ENCODE results near the gene GPR12.

The GPR12 gene

DNA sequence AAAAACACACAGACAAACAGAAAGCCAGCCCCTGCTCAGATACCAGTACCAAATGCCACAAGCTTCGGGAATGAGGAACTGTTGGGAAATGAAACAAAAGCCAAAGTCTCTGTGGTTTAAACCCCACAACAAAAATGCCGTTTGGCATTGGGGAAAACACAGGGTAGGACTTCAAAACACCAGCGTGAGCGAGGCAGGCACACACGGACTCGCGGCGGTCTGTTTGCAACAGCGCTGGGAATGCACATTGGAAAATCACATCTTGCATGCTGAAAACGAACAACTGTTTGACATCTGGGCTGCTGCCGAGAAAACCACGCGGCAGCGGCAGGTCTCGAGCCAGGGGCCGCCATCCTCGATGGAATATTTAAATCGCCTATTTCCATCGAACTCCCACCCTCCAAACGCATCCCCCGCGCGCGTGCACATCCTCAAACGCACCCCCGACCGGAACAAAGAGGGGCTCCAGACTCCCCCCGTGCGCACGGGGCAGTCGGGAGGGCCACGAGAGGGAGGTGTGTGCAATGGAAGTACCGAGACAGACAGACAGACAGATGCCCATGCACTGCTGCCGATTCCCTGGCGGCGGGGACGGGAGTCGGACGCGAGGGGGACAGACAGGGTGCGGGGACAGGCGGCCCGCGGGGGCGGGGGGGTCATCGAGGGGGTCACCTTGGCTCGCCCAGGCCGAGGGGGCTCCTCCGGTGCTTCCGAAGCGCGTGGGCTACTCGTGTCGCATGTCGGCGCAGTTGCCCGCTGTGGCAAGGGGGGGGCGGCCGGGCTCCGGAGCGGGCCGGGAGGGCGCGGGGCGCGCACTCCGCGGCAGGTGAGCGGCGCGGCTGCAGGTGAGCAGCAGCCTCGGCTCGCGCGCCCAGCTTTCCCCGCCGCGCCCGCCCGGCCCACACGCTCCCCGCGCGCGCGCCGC lies at the start of gene GPR12:
TSS of gene GPR12 (minus strand) at position 880 of the 925 bp plus-strand sequence. CDS start 959 bp downstream, outside the sequence.
- no peak for DNase-seq (ENCODE audit: low read depth in 2 of 2)

GRCh38 chr13:26810095-26810494 lies 49.5 kb upstream of the GPR12 start:
- no peak for DNase-seq (ENCODE audit: low read depth in 2 of 2)

DNA sequence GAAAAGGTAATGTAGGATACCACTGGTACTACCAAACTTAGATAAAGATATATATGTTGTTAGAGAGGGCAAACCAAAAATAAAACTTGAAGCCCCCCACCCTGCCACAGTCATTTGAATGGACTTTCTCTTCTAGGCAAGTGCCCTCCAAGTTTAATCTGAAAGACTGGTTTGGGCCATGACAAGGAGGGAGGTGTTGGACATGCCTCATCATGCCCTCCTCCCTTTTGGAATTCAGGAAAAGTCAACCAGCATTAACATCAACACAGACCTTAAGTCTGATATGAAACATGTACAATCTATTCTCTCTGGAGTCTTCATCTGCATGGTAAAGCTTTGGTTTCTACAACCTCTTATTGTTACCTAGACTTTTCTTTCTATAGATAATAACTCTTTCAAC lies 46.3 kb upstream of the GPR12 start:
- DNase-seq (ENCODE audit: low read depth in 2 of 2), result no peak

DNA sequence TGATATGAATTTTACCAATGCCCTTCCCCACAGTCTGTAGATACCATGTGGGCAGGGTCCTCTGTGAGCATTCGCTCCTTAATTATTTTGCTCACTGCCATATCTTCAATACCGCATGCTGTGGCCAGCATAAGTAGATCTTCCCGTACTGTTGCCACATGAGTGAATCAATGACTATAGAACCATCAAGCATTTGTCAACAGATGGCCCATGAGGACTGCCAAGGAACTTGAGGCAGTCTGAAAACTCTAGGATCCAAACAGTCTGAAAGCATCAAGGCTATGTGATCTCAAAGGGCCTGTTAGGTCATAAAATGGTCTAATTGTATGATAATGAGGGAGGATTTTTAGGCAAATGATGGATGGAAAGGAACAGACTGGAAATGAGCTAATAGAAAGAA lies 27.4 kb upstream of the GPR12 start:
- no peak for DNase-seq (ENCODE audit: low read depth in 2 of 2)

DNA sequence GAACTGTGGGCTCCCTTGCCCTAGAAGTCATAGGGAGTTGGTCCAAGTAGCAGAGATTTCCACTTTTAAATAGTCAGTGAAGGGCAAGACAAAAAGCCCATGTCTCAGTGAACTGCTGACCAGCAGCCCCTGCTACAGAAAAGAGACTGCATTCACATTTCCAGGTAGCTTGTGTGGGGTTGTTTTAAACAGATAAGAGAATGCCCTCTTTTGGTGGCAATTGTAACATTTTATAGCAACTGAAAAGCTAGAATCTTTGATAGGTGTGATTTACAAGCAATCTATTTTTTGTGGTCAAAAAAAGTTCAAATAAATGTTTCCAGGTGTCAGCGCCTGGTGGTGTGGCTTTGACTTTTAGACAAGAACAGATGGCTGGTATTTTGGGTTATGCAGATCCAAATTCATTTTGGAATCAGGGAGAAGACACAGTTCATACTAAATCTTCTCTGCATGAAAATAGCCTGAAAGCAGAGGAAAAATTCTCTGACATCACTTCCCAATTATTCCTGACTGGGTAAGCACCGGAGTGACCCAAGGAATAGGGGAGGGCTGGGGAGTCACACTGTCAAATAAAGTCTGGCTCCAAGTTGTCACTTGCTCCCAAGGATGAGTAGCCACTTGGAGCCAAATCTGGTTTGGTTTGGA lies 26.2 kb upstream of the GPR12 start:
- no peak for DNase-seq (ENCODE audit: low read depth in 2 of 2)

GRCh38 chr13:26785838-26786630 lies 25.4 kb upstream of the GPR12 start:
- no peak for DNase-seq (ENCODE audit: low read depth in 2 of 2)

GRCh38 chr13:26784704-26785639 lies 24.4 kb upstream of the GPR12 start:
- DNase-seq (ENCODE audit: low read depth in 2 of 2), result no peak

DNA sequence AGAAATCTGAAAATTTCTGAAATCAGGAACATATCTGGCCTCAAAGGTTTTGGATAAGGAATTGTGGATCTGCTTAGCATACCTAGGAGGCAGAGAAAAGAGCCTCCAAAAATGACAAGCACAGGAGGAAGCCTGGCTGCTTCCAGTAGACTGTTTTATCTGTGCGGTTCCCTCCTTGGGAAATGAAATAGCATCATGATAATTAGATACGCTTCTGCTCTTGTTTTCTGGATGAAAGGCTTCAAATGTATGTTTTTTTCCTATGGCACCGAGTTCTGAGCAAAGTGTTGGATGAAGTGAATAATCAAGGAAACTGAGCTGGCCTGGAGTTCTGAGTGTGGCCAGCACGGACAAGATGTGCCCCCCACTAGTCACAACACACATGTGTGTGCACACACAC lies 19.8 kb upstream of the GPR12 start:
- DNase-seq (ENCODE audit: low read depth in 2 of 2), result no peak

DNA sequence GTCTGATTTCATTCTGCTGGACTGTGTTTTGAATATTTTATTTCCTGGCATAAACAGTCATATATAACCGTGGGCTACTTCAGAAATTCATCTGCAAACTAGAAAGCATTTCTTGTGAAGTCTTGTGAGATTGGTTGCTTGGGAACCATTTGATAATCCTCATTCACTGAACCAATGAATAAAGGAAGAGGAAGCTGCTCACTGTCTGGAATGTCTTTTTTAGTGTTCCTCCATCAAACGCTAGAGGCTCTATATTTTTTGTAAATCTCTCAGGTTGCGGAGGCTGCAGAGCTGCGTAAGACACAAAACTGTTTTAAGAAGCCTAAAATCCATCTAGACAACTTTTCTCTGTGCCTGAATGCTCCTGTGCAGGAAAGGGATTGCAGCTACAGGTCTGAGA lies 18.7 kb upstream of the GPR12 start:
- DNase-seq (ENCODE audit: low read depth in 2 of 2), result no peak

GRCh38 chr13:26772531-26772930 lies 11.9 kb upstream of the GPR12 start:
- DNase-seq (ENCODE audit: low read depth in 2 of 2), result no peak

GRCh38 chr13:26771796-26772195 lies 11.2 kb upstream of the GPR12 start:
- no peak for DNase-seq (ENCODE audit: low read depth in 2 of 2)

DNA sequence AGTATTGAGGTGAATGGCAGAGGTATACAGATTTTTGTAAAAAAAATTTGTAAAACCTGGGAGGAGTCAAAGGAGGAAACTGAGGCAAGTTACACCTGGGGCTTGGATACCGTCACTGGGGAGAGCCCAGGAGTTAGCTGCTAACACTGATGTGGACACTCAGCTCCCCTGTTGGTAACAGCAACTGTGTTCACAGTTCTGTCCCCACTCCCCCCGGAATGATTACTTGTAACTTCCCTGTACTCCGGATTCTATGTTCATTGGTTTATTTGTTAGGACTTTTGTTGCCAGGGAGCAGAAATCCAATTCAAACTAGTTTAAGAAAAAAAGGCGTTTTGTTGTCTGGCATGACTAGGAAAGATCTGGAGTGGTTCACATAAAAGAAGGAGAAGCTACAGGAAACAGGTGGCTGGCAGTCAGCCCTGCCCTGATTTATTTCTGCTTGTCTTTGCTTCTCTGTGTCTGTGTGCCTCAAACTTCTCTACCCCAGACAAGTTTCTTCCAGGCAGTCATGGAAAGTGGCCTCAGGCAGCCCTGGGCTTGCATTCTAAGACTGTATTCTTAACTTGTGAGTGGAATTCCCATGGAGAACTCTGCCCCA lies 2.3 kb upstream of the GPR12 start:
- DNase-seq (ENCODE audit: low read depth in 2 of 2), result no peak

DNA sequence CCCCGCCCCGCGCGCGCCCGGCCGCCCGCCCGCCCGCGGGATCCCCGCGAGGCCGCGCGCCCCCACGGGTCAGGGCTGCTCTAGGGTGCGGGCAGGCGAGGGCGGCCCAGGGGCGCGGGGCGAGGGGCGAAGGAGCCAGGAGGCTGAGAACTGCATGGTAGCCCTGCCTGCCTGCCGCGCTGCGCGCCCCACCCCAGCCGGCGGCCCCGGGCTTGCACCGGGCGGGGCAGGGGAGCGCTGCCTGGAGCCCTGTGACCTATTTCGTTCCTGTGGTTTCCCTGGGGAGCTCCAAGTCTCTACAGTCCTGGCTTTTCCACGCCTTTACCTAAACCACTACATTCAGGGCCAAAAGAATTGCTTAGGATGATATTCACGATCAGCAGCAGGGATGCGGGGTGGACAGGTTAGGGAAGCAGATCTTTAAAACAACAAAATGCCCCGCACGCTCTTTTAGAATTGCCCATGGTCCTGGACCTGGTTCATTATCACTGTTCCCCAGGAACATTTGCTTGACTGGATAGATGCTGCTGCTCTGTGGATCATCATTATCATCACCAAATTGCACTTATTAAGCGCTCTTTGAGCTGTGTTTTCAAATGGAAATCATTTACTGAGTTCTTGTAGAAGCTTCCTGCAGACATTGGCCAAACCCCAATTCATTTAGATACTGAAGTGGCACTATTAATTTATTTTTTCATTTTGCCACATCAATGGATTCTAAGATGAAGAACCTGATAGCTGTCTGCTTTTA lies 421 bp upstream of the GPR12 start:
- no peak for DNase-seq (ENCODE audit: low read depth in 2 of 2)

DNA sequence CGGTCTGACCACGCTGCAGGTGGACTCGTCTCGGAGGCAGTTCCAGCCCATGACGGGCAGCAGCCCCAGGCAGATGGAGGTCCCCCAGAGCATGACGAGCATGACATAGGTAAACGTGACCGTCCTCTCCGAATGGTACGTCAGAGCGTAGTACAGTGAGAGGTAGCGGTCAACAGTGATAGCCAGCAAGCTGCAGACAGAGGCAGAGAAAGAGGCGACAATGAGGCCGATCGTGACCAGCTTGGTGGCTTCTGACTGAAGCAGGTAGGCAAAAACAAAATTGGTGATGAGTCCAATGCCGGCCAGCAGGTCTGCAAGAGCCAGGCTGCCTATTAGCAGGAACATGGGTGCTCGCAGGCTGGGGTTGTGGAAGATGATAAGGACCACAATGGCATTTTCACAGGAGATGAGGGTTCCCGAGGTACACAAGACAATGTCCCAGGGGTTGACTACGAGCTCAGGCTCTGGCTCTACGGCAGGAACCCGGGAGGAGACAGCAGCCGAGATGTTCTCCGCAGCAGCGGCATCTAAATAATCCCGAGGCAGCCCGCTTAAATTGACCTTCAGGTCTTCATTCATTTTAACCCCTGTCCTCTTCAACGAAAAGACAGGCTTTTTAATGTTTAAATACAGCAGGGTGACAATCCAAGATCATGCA lies 1.2 kb downstream of the GPR12 start:
- no peak for DNase-seq (ENCODE audit: low read depth in 2 of 2)

- DNase-seq (ENCODE audit: low read depth in 2 of 2), result no peak
These were observed 2.0 kb downstream of the GPR12 start for GRCh38 chr13:26758496-26759157.

DNA sequence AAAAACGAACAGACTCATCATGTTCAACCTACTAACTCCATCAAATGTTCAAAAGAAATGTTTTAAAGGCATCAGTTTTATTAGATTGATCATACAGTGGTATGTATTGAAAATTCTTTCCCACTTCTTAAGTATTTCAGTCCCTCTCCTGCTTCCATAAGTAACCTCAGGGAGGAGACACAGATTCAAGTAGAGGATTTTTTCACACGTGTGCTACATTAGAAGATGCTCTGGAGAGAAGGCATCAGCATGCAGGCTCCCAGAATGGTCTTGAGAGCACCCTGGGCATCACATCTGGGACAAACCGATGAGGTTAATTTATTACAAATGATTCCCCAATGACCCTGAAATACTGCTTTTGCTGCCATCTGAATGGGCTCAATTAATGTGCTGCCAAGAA lies 3.6 kb downstream of the GPR12 start:
- DNase-seq (ENCODE audit: low read depth in 2 of 2), result no peak

DNA sequence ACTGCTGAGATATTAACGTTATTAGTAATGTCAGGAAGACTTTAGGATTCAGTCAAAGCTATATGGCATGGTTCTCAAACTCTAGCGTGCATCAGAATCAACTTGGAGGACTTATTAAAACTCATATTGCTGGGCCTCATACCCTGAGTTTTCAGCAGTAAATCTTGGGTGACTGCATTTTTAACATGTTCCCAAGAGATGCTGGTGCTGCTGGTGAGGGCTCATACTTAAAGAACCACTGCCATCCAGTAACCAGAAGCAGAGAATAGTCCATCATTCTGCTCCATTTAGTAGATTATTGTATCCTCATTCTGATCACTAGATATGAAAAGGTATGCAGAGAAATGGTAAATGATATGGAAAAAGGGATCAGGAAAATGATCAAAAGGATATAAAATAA lies 7.9 kb downstream of the GPR12 start:
- no peak for DNase-seq (ENCODE audit: low read depth in 2 of 2)

- no peak for DNase-seq (ENCODE audit: low read depth in 2 of 2)
These were observed 10.7 kb downstream of the GPR12 start for GRCh38 chr13:26749905-26750304.

DNA sequence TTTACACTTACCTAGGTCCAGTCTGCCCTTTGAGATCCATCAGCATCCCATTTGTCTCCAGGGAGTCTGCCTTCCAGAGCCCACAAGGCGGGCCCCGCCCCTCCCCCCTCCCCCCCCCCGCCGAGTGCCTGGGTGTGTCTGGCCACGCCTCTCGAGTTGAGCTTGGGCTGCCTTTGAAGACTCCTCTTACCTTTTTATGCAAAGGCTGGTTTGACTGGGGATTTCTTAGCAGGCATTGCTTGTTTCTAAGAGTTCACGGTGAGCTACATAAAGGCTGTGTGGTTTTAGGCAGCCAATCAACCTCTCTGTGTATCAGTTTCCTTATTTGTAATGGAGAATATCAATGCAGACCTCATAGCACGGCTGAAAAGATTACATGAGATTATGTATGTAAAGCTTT lies 11.3 kb downstream of the GPR12 start:
- no peak for DNase-seq (ENCODE audit: low read depth in 2 of 2)

Data from fibroblast of skin of left biceps (primary cell).